KBM-7 (cell line): ENCODE measurements around the gene CDC25B.

ENCODE experiments used
- DNase-seq: peaks from one replicate; pipeline ENCODE4 v3.0.0-alpha.2; 2015
- in situ Hi-C: fragments of 300-500 bp; cut with MboI; formaldehyde crosslinking; loops from 2 replicates; pipeline ENCODE4 v1.14.3; 2020; ENCODE audit warnings: low sequenced_read_pairs, low pct_unique_long_range_greater_than_20kb, mixed read lengths

Gene CDC25B

GRCh38 chr20:3846740-3847428 lies 50.8 kb downstream of the CDC25B start, which contains the start of gene MAVS:
MAVS (plus strand) TSS chr20:3846834; CDS start chr20:3854625, 7,791 bp downstream.
- in situ Hi-C loops, result no loop called here
- peak; percentile 81 for DNase-seq

DNA sequence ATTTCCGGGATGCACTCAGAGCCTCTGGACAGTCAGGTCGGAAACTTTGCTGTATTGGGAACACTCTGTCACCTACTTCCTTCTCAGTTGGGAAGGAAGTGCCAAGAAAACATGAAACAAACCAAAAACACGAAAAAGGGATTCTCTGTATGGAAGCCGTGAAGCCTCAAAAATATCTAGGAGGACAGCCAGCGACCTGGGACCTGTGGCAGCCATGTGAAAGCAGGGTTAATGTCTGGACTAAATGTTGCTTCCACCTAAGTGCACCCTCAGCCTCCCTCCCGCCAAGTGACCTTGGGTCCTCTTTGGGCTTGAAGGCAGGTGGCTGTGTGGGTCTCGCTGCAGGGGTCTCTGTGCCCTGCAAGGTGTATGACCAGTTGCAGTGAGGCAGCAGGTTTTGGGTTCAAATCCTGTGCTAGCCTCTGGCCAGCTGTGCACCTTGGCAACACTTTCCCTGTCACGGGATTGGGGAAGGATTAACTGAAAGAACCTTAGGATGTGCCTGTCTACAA lies 51.4 kb downstream of the CDC25B start:
- in situ Hi-C loops, result no loop called here
- no peak for DNase-seq

- no peak for DNase-seq
- in situ Hi-C loops, result no loop called here
These were observed 52.5 kb downstream of the CDC25B start for GRCh38 chr20:3848565-3848964.

DNA sequence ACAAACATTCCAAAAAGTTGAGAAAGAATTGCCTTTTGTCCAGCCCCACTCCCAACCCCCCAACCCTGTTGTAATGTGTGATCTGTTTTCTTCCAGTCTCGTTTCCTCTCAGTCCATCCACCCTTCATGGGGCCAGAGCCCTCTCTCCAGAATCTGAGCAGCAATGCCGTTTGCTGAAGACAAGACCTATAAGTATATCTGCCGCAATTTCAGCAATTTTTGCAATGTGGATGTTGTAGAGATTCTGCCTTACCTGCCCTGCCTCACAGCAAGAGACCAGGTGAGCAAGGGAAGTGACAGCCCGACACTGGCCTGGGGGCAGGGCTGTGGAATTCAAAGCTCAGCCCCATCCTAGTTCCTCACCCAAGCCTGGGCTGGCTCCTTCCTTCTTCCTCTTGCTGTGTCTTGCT lies 58.4 kb downstream of the CDC25B start:
- in situ Hi-C loops, result no loop called here
- DNase-seq, result no peak
